HepG2 (cell line): ENCODE data around the gene PTTG1. TPM values are rescaled to one million over a fixed set of nuclear protein-coding genes. Genes with fewer than 3 reads are reported as not detected.

Experiments used
- DR1 ChIP-seq: sonication (generic); formaldehyde crosslinking; IDR thresholded peaks from 2 replicates; pipeline ENCODE4 v1.8.0; 2021; ENCODE audit warnings: mild to moderate bottlenecking, missing genetic modification reagents, inconsistent platforms
- EP300 ChIP-seq, 3 experiments: sonication (generic) in 1 of 3; formaldehyde crosslinking in 1 of 3; IDR thresholded peaks; 2 replicates each; pipeline versions ENCODE4 v1.5.1 to v1.6.1; 2011 to 2020; ENCODE audit warnings: low read depth in 2 of 3, low read length in 2 of 3, borderline replicate concordance in 1 of 3, improper control_type of control experiment in 1 of 3, mild to moderate bottlenecking in 1 of 3, missing genetic modification reagents in 1 of 3, moderate library complexity in 1 of 3
- ESRRA ChIP-seq: sonication (generic); formaldehyde crosslinking; IDR thresholded peaks from 2 replicates; pipeline ENCODE4 v1.5.1; 2020; ENCODE audit warnings: mild to moderate bottlenecking, low read depth, missing genetic modification reagents
- FOSL2 ChIP-seq: sonication (generic); formaldehyde crosslinking; IDR thresholded peaks from 2 replicates; pipeline ENCODE4 v1.4.0; 2020; ENCODE audit warnings: missing genetic modification reagents
- FOXA1 ChIP-seq, 2 experiments: fragments of 450-650 bp in 1 of 2; sonication (generic) in 1 of 2; formaldehyde crosslinking in 1 of 2; IDR thresholded peaks; 2 replicates each; pipeline versions ENCODE4 v1.4.0 to v1.6.1; 2016 to 2020; ENCODE audit warnings: missing genetic modification reagents in 1 of 2
- NFE2L2 ChIP-seq: fragments of 150-350 bp; IDR thresholded peaks from 2 replicates; pipeline ENCODE4 v1.6.1; 2014; ENCODE audit warnings: low read length
- NR3C1 ChIP-seq: sonication (generic); formaldehyde crosslinking; IDR thresholded peaks from 2 replicates; pipeline ENCODE4 v1.4.0; 2020; ENCODE audit warnings: missing genetic modification reagents
- PCBP1 ChIP-seq: fragments of 200-400 bp; formaldehyde crosslinking; IDR thresholded peaks from 2 replicates; pipeline ENCODE4 v1.6.1; 2017; ENCODE audit warnings: mild to moderate bottlenecking, low read depth, low read length, borderline replicate concordance
- PLRG1 ChIP-seq: fragments of 450-650 bp; conservative IDR thresholded peaks from 2 replicates; pipeline ENCODE4 v1.6.1; 2016
- POLR2A ChIP-seq, 2 experiments: IDR thresholded peaks; 2 replicates each; pipeline ENCODE4 v1.6.1; 2011; ENCODE audit warnings: low read depth in 2 of 2, low read length in 2 of 2, mild to moderate bottlenecking in 1 of 2, moderate library complexity in 1 of 2; ENCODE audit not compliant: insufficient read depth in 1 of 2
- SRSF9 ChIP-seq: fragments of 200-400 bp; formaldehyde crosslinking; IDR thresholded peaks from 2 replicates; pipeline ENCODE4 v1.6.1; 2018; ENCODE audit warnings: borderline replicate concordance, mild to moderate bottlenecking, low read depth, low read length; ENCODE audit not compliant: insufficient read depth, poor library complexity, severe bottlenecking
- TEAD3 ChIP-seq: optimal IDR thresholded peaks from 2 replicates; pipeline ENCODE3; 2016; ENCODE audit warnings: borderline replicate concordance
- TSC22D2 ChIP-seq: sonication (generic); formaldehyde crosslinking; IDR thresholded peaks from 2 replicates; pipeline ENCODE4 v1.5.1; 2020; ENCODE audit warnings: missing genetic modification reagents, mild to moderate bottlenecking, borderline replicate concordance
- ZBTB46 ChIP-seq: sonication (generic); formaldehyde crosslinking; IDR thresholded peaks from 2 replicates; pipeline ENCODE4 v1.4.0; 2020; ENCODE audit warnings: mild to moderate bottlenecking, missing genetic modification reagents, borderline replicate concordance
- ZNF280B ChIP-seq: sonication (generic); formaldehyde crosslinking; IDR thresholded peaks from 2 replicates; pipeline ENCODE4 v1.5.0; 2020; ENCODE audit warnings: missing genetic modification reagents, mild to moderate bottlenecking, borderline replicate concordance
- ZNF430 ChIP-seq: sonication (generic); formaldehyde crosslinking; IDR thresholded peaks from 2 replicates; pipeline ENCODE4 v1.9.0; 2021; ENCODE audit warnings: mild to moderate bottlenecking, missing genetic modification reagents
- ZNF580 ChIP-seq: IDR thresholded peaks from 2 replicates; pipeline ENCODE4 v1.6.1; 2016; ENCODE audit warnings: low read depth, borderline replicate concordance
- ZNF724P ChIP-seq: sonication (generic); formaldehyde crosslinking; IDR thresholded peaks from 2 replicates; pipeline ENCODE4 v1.8.0; 2022; ENCODE audit warnings: missing genetic modification reagents, borderline replicate concordance
- ZNF781 ChIP-seq: sonication (generic); formaldehyde crosslinking; IDR thresholded peaks from 2 replicates; pipeline ENCODE4 v1.5.1; 2020; ENCODE audit warnings: borderline replicate concordance, mild to moderate bottlenecking, missing genetic modification reagents; ENCODE audit errors: not compliant biosample characterization
- ZSCAN30 ChIP-seq: sonication (generic); formaldehyde crosslinking; IDR thresholded peaks from 2 replicates; pipeline ENCODE4 v1.5.0; 2020; ENCODE audit warnings: mild to moderate bottlenecking, missing genetic modification reagents
- polyA plus RNA-seq, 8 experiments: library from polyadenylated mRNA; depleted of rRNA in 3 of 8; stranded (reverse) in 7 of 8; unstranded in 1 of 8; fragments of >200 nt; fragmentation: Illumina TruSeq in 4 of 8; extraction: Trizol in 4 of 8; gene quantifications; 2 replicates each; pipeline versions ENCODE4 v1.2.1 to v1.2.3, GENCODE V29; 2011 to 2016; ENCODE audit warnings: low read depth in 4 of 8, missing spikeins in 1 of 8, mixed read lengths in 1 of 8; ENCODE audit not compliant: insufficient read depth in 1 of 8
- total RNA-seq, 5 experiments: library from RNA; depleted of rRNA; stranded (reverse); fragments of >200 nt; fragmentation: Illumina TruSeq; extraction: Trizol; gene quantifications; 2 replicates each; pipeline ENCODE4 v1.2.3, GENCODE V29; 2016; ENCODE audit warnings: low read depth in 1 of 5
- TF ChIP-seq, protein P1 (sequence below): IDR thresholded peaks from 2 replicates; pipeline ENCODE4 v1.6.1; 2012; ENCODE audit warnings: inconsistent platforms
- TF ChIP-seq, protein P2 (sequence below): sonication (generic); formaldehyde crosslinking; IDR thresholded peaks from 2 replicates; pipeline ENCODE4 v1.4.0; 2020; ENCODE audit warnings: missing genetic modification reagents, borderline replicate concordance

PTTG1 gene
- total and polyA plus RNA-seq, 2 of the 13 experiments (the other 11 are each of a cell fraction or from before 2014, with no cell fraction given) = 102 to 161 TPM

- no peak for TF ChIP-seq TEAD3 (CRISPR knock-in tag)
- TF ChIP-seq SRSF9 = no peak
- TF ChIP-seq FOXA1 (IDR thresholded peaks at IDR 0.05) = no peak
- TF ChIP-seq FOXA1 (CRISPR knock-in tag; IDR thresholded peaks at IDR 0.05) = 0 out of 2 replicates have a peak, but pooled peaks have one; percentile 38
- no peak for TF ChIP-seq ZNF280B
- no peak for TF ChIP-seq ZNF580 (CRISPR knock-in tag)
- no peak for TF ChIP-seq ZNF430 (CRISPR knock-in tag)
- no peak for TF ChIP-seq ZNF781 (CRISPR knock-in tag)
- TF ChIP-seq ESRRA (CRISPR knock-in tag) = no peak
- TF ChIP-seq, protein P1, sequence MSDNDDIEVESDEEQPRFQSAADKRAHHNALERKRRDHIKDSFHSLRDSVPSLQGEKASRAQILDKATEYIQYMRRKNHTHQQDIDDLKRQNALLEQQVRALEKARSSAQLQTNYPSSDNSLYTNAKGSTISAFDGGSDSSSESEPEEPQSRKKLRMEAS = peak; percentile 31; the same call in 1 of the 2 replicates
- no peak for TF ChIP-seq ZNF724P (CRISPR knock-in tag)
- TF ChIP-seq TSC22D2 (CRISPR knock-in tag) = no peak
- TF ChIP-seq, protein P2, sequence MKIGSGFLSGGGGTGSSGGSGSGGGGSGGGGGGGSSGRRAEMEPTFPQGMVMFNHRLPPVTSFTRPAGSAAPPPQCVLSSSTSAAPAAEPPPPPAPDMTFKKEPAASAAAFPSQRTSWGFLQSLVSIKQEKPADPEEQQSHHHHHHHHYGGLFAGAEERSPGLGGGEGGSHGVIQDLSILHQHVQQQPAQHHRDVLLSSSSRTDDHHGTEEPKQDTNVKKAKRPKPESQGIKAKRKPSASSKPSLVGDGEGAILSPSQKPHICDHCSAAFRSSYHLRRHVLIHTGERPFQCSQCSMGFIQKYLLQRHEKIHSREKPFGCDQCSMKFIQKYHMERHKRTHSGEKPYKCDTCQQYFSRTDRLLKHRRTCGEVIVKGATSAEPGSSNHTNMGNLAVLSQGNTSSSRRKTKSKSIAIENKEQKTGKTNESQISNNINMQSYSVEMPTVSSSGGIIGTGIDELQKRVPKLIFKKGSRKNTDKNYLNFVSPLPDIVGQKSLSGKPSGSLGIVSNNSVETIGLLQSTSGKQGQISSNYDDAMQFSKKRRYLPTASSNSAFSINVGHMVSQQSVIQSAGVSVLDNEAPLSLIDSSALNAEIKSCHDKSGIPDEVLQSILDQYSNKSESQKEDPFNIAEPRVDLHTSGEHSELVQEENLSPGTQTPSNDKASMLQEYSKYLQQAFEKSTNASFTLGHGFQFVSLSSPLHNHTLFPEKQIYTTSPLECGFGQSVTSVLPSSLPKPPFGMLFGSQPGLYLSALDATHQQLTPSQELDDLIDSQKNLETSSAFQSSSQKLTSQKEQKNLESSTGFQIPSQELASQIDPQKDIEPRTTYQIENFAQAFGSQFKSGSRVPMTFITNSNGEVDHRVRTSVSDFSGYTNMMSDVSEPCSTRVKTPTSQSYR (CRISPR knock-in tag) = no peak
- no peak for TF ChIP-seq NFE2L2
- TF ChIP-seq PLRG1 = no peak
- no peak for TF ChIP-seq ZBTB46 (CRISPR knock-in tag)
- TF ChIP-seq FOSL2 (CRISPR knock-in tag) = peak; percentile 76
- TF ChIP-seq EP300 (IDR thresholded peaks at IDR 0.05; ENCODE audit: low read depth in 2 of 2, low read length in 2 of 2) = peak in 1 of 2 experiments; percentile 65; a peak in 2 of 4 replicates
- TF ChIP-seq EP300 (CRISPR knock-in tag; IDR thresholded peaks at IDR 0.05; ENCODE audit: borderline replicate concordance) = no peak
- TF ChIP-seq DR1 = no peak
- no peak for TF ChIP-seq PCBP1
- no peak for TF ChIP-seq NR3C1 (CRISPR knock-in tag)
- TF ChIP-seq POLR2A (IDR thresholded peaks at IDR 0.05; ENCODE audit: insufficient read depth in 1 of 2, low read depth in 2 of 2, low read length in 2 of 2) = no peak
- no peak for TF ChIP-seq ZSCAN30 (CRISPR knock-in tag)
Measured at GRCh38 chr5:160463740-160464465, 42.2 kb downstream of the PTTG1 start (continued).
